Neutrophil (primary cell): ENCODE results near the gene SPSB1.

ENCODE experiments used
- H3K27ac ChIP-seq: fragments of 200-600 bp; sonication (generic); 2 replicates; pipeline ENCODE4 v1.5.1; 2016; ENCODE audit warnings: mild to moderate bottlenecking, moderate library complexity
- H3K27me3 ChIP-seq: fragments of 200-600 bp; sonication (generic); 2 replicates; pipeline ENCODE4 v1.6.0; 2016; ENCODE audit warnings: mild to moderate bottlenecking
- H3K36me3 ChIP-seq: fragments of 200-600 bp; sonication (generic); 2 replicates; pipeline ENCODE4 v1.5.1; 2017
- H3K4me1 ChIP-seq, 2 experiments: fragments of 200-600 bp in 1 of 2; sonication (generic) in 1 of 2; 1 replicate in 1 of 2; 2 replicates in 1 of 2; pipeline versions ENCODE4 v1.5.1 to v1.6.1; 2013 to 2016; ENCODE audit warnings: low read depth in 1 of 2, low read length in 1 of 2, mild to moderate bottlenecking in 1 of 2, moderate library complexity in 1 of 2; ENCODE audit not compliant: control insufficient read depth in 1 of 2, insufficient read depth in 1 of 2
- H3K4me3 ChIP-seq, 2 experiments: fragments of 200-600 bp in 1 of 2; sonication (generic) in 1 of 2; 1 replicate in 1 of 2; 2 replicates in 1 of 2; pipeline ENCODE4 v1.5.1; 2013 to 2016; ENCODE audit warnings: low read depth in 1 of 2, low read length in 1 of 2, mild to moderate bottlenecking in 1 of 2, moderate library complexity in 1 of 2
- H3K9me3 ChIP-seq: fragments of 200-600 bp; sonication (generic); 2 replicates; pipeline ENCODE4 v1.5.1; 2016
- TF ChIP-seq, protein P1 (sequence below): fragments of 200-600 bp; sonication (generic); IDR thresholded peaks from 2 replicates; pipeline ENCODE4 v1.5.1; 2016; ENCODE audit warnings: antibody characterized with exemption

The SPSB1 gene

DNA sequence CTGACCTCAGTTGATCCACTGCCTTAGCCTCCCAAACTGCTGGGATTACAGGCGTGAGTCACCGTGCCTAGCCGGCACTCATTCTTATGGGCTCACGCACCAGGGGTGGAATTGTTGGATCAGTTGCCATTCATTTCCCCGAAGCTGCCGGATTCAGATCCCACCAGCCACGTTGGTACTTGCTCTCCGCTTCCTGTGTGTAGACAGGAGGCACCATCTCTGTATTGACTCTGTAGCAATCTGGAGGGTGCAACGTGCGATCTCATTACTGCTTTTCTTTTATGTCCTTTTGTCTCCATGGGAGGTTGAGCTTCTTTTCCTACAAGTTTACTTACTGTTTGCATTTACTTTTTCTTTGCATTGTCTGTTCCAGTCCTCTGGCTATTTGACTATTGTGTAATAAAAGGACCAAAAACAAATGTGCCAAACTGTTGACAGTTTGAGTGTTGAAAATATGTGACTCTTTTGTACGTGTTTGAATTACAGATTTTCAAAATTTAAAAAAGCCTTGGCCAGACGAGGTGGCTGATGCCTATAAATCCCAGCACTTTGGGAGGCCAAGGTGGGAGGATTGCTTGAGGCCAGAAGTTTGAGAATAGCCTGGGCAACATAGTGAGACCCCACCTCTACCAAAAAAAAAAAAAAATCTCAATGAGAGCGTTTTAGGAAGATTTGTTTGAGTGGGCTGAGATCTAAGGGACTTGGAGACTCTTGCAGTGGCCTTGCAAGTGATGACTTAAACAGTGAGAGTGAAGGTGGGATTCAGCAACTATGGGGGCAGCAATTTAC lies 39.1 kb downstream of the SPSB1 start:
- Histone ChIP-seq H3K27ac (no peak overlapping the region), H3K9me3 (no peaks in the 10 kb centered on the region), H3K4me3 (no peak overlapping the region), H3K36me3 (no peaks in the 10 kb centered on the region), H3K27me3 (peaks cover 8% of the 10 kb centered on the region), H3K4me1 (no peaks in the 10 kb centered on the region)
- TF ChIP-seq, protein P1, sequence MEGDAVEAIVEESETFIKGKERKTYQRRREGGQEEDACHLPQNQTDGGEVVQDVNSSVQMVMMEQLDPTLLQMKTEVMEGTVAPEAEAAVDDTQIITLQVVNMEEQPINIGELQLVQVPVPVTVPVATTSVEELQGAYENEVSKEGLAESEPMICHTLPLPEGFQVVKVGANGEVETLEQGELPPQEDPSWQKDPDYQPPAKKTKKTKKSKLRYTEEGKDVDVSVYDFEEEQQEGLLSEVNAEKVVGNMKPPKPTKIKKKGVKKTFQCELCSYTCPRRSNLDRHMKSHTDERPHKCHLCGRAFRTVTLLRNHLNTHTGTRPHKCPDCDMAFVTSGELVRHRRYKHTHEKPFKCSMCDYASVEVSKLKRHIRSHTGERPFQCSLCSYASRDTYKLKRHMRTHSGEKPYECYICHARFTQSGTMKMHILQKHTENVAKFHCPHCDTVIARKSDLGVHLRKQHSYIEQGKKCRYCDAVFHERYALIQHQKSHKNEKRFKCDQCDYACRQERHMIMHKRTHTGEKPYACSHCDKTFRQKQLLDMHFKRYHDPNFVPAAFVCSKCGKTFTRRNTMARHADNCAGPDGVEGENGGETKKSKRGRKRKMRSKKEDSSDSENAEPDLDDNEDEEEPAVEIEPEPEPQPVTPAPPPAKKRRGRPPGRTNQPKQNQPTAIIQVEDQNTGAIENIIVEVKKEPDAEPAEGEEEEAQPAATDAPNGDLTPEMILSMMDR, result no peak

DNA sequence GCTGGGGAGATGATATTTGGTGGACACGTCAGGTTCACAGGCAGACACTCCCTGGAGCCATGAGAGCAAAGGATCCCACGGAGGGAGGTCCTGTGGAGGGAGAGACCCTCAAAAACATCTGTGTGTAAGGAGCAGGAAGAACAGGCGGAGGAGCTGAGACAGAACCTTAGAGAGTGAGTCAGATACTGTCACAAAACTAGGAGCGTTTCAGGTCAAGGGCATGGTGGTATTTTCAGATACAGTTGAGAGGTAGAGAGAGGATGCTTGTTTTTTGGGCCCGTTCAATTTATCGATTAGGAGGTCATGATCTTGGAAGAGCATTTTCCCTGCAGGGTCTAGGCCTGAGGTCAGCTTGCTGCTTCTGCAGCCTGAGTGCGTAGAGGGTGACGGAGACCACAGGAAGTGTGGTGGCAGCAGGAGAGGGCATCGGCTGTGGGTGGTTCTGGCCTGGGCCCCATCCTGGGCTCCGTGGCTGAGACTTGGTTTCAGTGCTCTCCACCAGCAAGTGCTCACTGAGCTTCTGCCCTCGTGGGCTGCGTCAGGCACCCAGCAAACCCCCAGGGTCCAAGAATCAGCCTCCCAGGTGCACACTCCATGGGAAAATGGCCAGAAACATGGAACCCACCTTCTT lies 39.9 kb downstream of the SPSB1 start:
- TF ChIP-seq, protein P1, result no peak
- H3K4me3 ChIP-seq, result no peak overlapping the region
- peaks cover 8% of the 10 kb centered on the region for H3K27me3 ChIP-seq
- no peak overlapping the region for H3K27ac ChIP-seq
- H3K9me3 ChIP-seq, result no peaks in the 10 kb centered on the region
- no peaks in the 10 kb centered on the region for H3K36me3 ChIP-seq
- H3K4me1 ChIP-seq, result no peaks in the 10 kb centered on the region

DNA sequence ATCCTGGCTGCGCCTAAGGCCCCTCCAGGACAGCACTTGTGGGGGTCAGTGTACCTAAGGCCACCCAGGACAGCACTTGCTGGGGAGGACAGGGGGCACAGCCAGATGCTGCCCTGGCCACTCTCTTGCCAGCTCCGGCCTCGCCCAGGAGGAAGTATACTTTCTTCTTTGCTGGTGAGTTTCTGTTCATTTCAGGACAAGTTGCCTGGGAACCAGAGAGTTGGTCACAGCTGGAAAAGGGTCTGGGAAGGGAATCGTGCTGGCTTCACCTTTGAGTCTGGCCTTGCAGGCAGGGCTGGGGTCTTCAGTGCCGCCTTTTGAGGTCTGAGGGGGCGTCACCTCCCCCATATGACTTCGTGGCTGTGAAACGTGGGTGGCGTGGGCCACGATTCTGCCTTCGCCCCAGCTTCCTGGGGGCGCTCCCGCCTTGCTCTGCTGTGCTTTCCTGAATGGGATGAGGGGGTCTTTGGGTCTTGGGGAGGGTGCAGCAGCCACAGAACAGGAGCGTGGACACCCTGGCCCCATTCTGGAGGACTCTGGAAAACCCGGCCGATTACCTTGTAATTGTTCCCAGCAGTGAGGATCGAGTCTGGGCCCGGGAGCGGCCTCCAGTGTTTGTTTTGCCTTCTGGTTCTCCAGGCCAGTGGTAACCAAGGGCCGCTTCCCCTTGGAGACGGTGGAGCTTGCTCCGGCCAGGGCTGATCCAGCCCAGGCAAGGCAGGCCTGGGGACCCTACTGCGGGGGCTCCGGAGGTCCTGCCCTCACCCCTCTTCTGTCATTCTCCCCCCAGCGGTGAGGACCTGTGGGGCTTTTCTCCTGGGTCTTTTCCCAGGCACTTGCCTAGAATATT lies 45.9 kb downstream of the SPSB1 start:
- Histone ChIP-seq H3K36me3 (no peaks in the 10 kb centered on the region), H3K4me1 (no peaks in the 10 kb centered on the region), H3K27me3 (no peaks in the 10 kb centered on the region), H3K9me3 (no peaks in the 10 kb centered on the region), H3K27ac (no peak overlapping the region), H3K4me3 (no peak overlapping the region)
- TF ChIP-seq, protein P1, result no peak

DNA sequence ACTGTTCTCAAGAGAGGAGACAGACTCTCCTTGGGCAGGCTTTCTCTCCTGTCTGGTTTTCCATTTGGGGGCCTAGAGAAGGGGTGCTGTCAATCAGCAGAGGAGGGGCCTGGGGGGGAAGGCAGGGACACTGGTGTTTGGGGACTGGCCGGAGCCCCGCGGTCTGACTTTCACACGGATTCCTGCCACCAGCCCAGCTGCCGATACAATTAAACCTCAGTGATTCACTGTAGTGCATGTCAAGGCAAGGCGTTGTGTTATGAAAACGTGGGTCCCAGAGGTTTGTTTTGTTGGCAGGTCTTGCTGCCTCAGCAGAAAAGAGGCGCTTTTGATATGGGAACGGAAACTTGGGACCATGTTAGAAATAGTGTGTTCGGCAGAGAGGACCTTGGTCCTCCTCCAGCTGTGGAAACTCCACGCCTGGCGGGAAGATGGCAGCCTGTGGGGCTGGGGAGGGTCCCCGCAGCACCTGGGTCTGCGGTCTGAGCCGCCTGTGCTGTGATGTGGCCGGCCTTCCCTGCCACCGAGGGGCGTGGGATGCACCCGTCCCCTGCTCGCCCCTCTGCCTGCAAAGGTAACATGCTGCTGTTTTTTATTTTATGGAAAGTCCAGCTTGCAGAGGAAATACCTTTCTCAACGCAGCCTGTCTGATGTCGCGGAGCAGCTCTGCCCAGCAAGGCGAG lies 47.6 kb downstream of the SPSB1 start:
- Histone ChIP-seq H3K27me3 (no peaks in the 10 kb centered on the region), H3K9me3 (no peaks in the 10 kb centered on the region), H3K4me1 (no peaks in the 10 kb centered on the region), H3K36me3 (no peaks in the 10 kb centered on the region), H3K27ac (no peak overlapping the region), H3K4me3 (no peak overlapping the region)
- TF ChIP-seq, protein P1, result no peak

DNA sequence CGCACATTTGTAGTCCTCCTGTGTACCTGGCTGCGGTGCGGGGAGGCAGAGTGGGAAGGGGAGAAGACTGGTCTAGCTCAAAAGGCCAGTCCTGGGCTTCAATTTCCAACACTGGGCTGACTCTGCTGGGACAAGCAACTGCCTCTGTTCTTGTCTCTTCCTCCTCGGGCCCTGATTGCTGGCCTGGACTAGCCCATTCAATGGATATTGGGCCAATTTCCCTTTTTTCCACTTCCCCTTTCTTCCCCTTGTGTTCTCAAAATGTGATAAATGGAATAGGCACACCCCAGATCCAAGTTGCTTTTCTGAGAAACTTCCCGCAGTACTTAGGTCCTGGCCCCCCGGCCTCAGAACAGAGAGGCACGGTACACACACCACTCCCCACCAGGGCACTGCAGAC lies 48.2 kb downstream of the SPSB1 start:
- H3K9me3 ChIP-seq, result no peaks in the 10 kb centered on the region
- no peaks in the 10 kb centered on the region for H3K27me3 ChIP-seq
- TF ChIP-seq, protein P1, result no peak
- H3K36me3 ChIP-seq, result no peaks in the 10 kb centered on the region
- no peaks in the 10 kb centered on the region for H3K4me1 ChIP-seq
- H3K4me3 ChIP-seq, result no peak overlapping the region
- H3K27ac ChIP-seq, result no peak overlapping the region
